Measurements from ENCODE around the gene GAST.
A peak's percentile ranks its signal among the peaks of the same experiment; 100 is the strongest.
"Not testable (repeated sequence)": the region's sequence is repeated elsewhere in the genome, so short reads cannot be mapped to it uniquely, and the experiment has no call there.

Gene GAST, protein sequence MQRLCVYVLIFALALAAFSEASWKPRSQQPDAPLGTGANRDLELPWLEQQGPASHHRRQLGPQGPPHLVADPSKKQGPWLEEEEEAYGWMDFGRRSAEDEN

DNA sequence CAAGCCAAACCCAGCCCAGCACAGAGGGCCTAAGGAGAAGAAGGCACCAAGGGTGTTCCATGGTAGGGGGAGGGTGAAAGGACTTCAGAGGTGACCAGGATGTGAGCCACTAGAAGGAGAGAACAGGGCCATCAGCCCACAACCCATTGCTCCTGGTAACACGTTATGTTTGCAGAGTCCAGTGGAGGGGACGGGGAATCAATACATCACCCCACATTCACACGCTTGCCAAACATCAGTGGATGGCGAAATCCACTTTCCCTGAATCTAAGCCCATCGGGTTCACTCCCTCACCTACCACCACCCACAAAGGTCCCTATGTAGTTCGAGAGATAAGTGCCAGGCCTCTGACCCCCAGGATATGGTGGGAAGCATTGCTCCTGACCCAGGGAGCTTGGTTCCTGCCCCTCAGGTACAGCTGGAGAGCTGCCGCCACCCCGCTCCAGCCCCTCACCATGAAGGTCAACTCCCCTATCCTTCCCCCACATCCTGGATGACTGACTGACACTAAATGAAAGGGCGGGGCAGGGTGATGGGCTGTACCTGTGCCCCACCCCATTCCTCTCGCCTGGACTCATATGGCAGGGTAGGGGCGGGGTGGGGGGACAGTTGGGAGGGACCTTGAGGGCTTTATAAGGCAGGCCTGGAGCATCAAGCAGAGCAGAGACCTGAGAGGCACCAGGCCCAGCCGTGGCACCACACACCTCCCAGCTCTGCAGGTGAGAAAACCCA, at the start of gene GAST:
GAST (plus strand) TSS at position 663 of the 732 bp plus-strand sequence. CDS start 3,106 bp downstream, outside the sequence.
- no peak for DNase-seq (ENCODE audit: low spot score)

DNA sequence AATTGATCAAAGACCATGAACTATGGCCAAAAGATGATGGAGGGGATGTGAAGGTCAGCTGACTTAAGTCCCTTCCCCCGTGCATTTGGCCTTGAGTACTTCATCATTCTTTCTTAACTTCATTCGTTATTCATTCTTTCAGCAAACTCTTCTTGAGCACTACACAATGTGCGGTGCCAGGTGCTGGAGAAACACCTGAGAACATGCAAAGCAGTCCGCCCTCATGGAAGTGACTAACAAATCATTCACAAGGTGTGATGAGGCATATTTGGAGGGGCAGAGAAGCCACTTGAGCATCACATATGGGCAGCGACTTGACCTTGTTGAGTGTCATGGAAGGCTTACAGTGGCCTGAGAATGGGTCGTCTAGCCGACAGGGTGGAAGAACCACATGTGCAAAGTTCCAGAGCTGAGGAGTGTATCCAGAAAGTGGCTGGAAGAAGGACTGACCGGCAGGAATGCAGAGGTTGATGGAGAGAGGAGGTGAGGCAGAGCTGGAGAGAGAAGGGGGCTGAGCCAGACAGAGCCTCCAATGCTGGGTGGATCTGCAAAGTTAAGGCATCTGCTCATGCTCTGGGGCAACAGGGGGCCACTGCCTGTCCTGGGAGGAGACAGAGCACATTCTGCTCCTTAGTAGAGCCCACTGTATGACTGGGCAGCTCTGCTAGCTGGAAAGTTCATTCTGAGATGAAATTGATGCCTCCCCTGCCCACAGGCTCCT, 48.5 kb upstream of the GAST start:
- DNase-seq (ENCODE audit: low spot score): no peak

DNA sequence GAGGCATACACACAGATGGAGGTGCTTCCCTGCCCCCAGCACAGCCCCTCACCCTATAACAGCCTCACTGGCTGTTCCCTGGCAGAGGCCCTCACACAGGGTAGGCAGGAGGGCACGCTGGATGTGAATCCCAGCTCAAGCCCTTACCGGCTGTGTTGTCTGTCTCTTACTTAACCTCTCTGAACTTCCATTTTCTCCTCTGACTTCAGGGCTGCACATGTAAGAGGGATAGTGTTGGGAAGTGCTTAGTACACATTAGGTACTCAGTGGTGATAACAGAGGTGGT, 48.0 kb upstream of the GAST start:
- DNase-seq (ENCODE audit: low spot score): no peak

DNA sequence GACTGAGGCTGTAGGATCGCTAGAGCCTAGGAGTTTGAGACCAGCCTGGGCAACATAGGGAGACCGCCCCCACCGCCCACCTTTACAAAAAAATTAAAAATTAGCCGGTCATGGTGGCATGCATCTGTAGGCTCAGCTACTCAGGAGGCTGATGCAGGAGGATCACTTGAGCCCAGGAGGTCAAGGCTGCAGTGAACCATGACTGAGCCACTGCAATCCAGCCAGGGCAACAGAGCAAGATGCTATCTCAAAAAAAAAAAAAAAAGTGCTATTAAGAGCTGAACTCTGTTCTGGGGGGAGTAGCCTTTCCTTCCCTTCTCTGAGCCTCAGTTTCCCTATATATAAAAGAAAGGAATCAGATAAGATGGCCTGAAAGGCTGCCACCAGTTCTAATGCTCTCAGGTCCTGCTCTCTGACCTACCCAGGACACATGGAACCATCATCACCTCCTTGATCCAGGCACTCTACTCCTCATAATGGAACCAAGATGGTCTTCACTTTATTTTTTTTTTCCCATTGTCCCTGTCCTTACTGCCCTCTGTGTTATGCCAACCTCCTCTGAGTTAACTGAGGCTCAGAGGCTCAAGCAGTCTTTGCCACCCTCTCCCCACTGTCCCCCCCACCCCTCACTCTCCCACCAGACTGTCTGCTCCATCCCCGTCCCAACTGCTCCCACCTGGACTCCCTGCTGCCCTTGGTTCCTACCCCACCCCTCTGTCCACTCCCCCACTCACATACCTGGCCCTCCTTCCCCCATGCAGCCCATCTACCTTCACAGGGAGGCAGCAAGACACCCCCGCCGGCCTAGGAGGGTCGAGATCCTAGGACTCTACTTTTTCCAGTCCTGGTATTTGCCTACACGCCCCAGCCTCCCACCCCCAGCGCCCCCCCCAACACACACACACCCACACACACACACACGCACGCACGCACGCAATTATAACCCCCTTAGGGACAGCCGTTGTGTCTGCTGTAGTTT, 47.3 kb upstream of the GAST start:
- no peak for DNase-seq (ENCODE audit: low spot score)

DNA sequence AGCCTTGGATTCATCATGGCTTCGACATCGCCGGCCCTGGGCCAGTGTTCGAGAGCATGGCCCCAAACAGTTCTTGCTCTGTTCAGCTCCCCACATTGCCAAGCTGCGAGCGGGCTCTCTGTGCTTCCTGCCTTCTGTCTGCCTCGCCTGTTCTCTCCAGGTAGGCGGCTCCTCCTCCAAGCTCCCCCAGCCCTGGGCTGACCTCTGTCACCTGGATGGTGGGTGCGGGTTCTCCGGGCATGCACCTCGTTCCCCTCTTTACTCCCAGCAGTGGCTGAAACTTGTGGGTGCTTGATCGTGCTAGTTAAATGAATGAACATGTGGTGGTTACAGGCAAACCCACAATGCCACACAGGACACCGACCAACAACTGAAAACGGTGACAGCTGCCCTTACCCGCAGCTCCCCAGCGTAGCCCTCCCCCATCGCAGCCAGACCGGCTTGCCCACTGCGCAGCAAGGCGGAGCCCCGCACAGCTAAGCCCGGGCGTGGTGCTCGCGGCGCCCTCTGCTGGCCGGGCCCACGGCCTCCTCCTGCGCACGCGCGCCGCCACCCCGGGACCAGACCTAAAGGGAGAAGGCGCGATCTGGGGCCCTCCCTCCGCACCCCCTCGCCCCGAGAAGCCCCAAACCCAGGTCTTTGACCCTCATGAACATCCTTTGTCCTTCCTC, 46.4 kb upstream of the GAST start:
- DNase-seq (ENCODE audit: low spot score): peak; percentile 89

DNA sequence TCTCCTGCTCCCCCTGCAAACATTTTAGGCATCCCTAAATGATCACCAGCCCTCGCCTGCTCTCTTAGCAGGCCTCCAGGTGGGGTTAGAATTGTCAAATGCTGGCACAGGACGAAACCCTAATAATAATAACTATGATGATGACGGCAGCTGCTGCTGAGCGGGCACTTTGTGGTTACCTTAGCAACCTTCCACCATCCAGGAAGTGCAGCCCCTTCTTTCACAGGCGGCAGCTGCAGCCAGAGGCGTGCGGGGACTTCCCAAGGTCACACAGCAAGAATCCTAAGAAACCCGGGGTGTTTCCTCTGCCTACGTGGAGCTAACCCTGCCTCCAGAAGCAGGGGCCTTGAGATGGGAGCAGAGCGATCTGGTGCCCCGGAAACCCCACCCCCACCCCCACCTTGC, 45.9 kb upstream of the GAST start:
- DNase-seq (ENCODE audit: low spot score): peak; percentile 66

DNA sequence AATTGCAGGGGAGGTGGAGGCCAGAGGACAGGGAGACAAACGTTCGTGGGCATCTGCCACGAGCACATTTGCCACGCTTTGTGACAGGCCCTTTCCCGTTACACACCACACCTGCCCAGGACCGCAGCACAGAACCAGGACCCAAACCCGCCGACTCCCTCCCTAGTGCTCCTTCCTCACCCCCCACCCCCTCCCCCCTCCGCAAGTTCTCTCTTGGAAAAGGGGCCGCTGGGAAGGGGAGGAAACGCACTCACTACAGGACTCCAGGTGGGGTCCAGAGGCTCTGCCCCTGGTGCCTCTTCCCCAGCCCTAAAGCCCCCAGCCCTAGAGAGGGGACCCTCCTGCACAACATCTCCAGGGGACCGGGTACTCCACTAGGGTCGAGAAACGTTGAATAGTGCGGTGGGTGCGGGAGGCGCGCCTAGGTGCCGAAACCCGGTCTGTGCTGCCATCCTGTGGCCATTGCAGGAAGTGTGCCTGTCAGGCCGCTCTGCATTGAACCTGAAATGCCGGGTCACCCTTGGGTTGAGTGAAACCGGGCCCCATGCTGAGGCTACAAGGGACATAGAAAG, 45.3 kb upstream of the GAST start:
- DNase-seq (ENCODE audit: low spot score): peak; percentile 86

DNA sequence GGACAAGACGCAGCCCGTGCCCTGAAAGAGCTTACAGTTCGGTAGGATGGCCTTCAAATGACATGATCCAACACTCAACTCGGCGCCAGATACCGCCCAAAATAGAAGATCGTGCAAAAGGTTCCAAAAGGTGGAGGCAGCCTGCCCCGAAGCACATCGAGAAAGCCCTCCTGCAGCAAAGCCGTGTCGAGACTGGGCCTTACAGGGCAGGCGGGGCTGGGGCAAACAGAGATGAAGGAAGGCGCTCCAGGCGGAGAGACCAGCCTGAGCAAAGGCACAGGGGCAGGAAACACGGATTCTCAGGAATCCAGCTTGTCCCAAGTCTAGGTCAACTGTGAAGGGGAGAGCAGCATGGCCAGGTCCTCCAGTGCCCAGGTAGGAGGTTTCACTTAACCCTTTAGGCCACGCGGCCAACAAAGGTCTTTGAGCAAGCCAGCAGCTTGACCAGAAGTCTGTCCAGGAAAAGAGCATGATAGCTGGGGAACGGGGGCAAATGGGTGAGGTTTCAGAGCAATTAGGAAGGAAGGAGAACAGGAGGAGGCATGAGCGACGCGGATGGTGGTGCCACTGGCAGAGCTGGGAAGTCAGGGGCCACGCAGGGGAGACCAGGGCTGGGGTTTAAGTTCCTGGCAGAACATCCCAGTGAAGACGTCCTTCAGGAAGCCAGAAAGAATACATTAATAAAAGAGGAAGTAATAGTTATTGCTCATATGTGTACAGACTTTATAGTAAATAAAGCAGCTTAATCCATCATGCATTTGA, 44.7 kb upstream of the GAST start:
- DNase-seq (ENCODE audit: low spot score): no peak

DNA sequence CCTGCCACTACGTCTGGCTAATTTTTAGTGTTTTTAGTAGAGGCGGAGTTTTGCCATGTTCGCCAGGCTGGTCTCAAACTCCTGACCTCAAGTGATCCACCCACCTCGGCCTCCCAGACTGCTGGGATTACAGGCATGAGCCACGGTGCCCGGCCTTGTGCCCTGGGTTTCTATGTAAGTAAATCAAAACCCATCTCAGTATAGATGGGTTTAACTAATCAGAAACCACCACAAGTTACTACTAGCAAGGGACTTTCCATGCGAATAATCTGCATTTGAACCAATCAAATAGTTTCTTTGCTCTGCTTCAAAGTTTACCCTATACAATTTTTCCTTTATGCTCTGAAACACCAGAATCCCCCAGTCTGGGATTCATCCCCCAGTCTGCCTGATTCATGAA, 40.0 kb upstream of the GAST start:
- DNase-seq (ENCODE audit: low spot score): no peak

DNA sequence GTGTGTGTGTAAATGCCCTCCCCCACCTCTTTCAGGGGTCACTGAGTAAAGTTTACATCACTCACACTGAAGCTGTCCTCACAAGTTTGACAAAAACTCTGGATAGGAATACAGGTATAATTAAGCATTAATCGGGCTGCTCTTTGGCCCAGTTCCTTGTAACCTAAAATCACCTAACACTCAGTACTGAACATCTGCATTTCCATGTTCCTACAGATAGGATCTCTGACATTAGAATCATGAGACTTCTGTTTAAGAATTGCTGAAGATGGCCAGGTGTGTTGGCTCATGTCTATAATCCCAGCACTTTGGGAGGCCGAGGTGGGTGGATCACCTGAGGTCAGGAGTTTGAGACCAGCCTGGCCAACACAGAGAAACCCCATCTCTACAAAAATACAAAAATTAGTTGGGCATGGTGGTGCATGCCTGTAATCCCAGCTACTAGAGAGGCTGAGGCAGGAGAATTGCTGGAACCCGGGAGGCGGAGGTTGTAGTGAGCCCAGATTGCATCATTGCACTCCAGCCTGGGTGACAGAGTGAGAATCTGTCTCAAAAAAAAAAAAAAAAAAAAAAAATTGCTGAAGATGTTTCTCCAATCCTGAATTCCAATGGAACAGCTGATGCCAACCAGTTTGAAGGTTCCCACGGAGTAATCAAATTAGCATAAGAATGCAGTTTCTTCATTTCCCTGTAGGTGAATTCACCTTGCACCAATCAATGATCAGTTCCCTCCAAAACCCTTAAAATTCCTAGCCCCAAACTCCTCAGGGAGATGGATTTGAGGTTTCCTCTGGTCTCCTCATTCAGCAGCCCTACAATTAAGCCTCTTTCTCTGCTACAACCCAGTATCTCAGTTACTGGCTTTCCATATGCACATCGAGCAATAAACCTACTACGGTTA, 36.7 kb upstream of the GAST start:
- not testable (repeated sequence) for DNase-seq (ENCODE audit: low spot score)

DNA sequence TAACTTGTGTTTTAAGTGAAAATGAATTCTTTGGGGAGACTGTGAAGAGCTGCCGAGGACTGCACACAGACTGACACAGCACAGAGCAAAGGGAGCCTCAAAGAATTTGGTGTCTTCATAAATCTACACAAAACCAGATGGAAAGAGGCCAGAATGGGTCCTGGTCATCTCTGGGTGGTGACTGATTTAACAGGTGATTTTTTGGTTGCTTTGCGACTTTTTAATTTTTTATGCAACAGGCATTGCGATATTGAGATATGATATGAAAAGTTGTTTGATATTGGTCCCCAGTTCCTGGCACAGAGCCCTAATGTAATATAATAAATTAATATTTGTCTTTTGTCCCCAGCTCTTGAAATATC, 36.1 kb upstream of the GAST start:
- no peak for DNase-seq (ENCODE audit: low spot score)

DNA sequence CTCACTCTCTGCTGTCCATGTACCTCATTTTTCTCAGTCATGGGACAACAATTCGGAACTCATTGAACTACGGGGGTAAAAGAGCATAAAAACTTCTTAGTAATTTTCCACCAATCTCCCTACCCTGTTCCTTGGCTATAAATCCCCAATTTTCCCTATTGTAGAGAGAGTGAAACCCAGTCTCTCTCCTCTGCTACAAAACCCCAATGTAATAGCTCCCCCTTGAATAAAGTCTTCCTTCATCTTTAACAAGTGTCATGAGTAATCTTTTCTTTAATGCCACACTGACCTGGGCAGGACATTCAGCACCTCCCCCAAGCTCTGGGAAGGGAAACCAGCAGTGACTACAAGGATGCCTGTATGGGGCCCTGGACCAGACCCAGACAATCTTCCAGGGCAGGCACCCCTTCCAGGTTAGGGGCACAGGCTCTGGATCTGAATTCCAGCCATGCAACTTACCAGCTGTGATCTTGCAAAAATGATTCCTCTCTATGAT, 33.7 kb upstream of the GAST start:
- no peak for DNase-seq (ENCODE audit: low spot score)

DNA sequence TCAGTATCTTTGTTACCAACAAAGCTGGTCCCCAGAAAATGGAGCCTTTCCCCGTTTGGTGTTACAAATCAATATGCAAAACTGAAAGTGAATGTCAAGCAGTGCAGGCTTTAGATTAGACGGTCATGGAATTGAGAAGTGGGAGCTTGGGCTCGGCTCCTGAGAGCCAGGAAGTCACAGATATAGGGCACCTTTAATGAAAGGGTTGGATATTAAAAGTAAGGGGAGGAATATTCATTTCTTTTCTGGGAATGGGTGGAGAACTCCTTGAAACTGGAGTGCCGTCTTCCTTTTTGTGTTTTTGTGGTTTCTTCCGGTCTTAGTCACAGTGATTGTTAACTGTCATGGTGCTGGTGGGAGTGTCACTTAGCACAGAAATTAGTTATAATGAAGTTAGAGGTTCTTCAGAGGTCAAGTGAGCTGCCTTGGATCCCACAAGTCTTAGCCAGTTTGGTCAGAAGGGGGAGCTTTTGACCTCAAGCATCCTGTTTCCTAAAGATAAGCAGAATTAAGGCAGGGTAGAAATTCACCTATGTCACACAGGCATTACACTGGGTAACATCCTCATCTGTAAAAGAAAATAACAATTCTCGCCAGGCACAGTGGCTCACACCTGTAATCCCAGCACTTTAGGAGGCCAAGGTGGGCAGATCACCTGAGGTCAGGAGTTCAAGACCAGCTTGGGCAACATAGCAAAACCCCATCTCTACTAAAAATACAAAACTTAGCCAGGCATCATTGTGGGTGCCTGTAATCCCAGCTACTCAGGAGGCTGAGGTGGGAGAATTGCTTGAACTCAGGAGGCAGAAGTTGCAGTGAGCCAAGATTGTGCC, 33.0 kb upstream of the GAST start:
- DNase-seq (ENCODE audit: low spot score): peak; percentile 85

DNA sequence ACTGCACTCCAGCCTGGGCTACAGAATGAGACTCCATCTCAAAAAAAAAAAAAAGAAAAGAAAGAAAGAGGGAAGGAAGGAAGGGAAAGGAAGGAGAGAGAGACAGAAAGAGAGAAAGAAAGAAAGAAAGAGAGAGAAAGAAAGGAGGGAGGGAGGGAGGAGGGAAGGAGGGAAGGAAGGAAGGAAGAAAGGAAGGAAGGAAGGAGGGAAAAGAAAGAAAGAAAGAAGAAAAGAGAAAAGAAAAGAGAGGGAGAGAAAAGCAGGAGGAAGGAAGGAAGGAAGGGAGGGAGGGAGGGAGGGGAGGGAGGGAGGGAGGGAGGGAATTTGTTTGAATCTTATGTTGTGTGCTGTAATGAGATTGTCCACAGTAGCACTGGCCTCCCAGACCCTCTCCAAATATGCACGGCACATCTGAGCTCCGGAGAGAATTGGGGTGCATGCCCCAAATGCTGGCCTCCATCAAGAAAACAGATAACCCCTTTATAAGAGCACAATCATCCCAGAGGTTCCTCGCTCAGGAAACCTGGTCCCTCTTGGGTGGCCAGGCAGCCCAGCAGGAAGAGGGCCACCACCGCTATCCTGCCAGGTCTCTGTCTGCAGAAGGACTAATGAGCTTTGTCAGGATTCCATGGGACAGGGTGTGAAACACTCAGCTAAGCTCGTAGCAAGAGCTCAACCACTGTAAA, 32.2 kb upstream of the GAST start:
- no peak for DNase-seq (ENCODE audit: low spot score)

DNA sequence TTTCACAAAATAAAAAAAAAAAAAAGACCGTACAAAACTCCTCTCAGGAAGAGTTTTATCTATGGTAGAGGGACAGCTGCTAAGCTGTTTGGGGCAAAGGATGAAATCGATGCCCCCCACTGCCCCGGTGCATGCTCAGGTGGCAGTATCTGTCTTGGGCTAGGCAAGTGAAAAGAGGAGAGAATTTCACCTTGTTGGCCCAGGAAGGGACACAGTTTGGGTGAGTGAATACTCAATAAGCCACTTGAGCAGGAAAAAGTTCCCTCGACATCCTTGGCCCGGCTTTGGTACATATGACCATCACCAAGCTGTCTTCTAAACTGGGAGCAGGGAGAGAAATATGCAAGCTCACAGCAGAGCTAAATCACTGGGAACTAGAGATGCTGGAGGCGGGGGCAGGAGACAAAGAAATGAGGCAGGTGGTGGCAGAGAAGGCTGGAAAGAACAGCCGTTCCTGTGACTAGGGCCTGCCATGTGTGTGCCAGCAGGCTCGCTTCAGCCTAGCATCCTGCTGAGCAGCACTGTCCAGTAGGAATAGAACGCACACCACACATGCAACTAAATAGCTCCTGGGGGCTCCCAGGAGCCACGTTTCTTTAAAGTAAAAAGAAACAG, 31.6 kb upstream of the GAST start:
- DNase-seq (ENCODE audit: low spot score): no peak

DNA sequence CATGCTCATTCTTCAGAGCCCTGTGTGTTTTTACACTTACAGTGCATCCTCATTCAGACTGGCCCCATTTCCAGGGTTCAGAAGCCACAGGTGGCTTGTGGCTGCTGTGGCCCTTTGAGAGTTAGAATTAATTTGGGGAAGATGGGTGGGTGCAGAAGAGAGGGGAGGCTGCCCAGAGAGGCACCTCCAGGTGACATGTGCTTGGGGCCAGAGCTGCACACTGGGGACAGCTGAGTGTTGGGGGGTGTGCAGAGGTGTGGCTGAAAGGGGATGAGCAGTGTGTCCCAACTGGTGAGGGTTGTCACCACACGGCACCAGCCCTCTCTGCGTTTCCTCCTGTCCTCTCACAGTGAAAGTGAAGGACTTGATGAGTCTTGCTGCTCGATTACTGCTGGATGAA, 30.4 kb upstream of the GAST start:
- no peak for DNase-seq (ENCODE audit: low spot score)

DNA sequence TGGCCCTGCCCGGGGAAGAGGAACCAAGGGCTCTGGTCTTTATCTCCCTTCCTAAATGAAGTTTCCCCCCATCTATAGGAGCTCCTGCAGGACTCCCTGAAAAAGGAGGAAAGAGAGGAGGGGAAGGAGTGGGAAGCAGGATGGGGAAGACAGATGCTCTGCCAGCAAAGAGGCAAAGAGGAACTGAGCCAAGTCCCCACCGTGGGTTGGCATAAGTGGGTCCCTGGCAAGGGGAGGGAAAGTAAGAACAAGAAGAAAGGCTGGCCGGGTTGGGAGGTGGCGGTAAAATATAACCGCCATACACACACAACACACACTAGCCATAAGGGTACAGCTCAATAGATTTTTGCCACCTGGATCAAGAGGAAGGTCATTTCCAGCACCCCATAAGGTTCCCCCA, 29.5 kb upstream of the GAST start:
- DNase-seq (ENCODE audit: low spot score): no peak

Data from CD4-positive, alpha-beta T cell treated with Interleukin-6 at 100 ng/mL for 8 hours (primary cell).